Stimulated activated CD4-positive, alpha-beta T cell treated with anti-CD3 and anti-CD28 coated beads, TNF-alpha, amount 100 ng/mL, for 48 hours (primary cell): Measurements from ENCODE around the gene RBM34.
"Not testable (repeated sequence)": the region's sequence is repeated elsewhere in the genome, so short reads cannot be mapped to it uniquely, and the experiment has no call there.

Experiments used
- DNase-seq, 3 donors: peaks; one replicate each; pipeline ENCODE4 v3.0.0-alpha.2; 2020; ENCODE audit warnings: low read depth in 3 of 3

Gene RBM34, protein sequence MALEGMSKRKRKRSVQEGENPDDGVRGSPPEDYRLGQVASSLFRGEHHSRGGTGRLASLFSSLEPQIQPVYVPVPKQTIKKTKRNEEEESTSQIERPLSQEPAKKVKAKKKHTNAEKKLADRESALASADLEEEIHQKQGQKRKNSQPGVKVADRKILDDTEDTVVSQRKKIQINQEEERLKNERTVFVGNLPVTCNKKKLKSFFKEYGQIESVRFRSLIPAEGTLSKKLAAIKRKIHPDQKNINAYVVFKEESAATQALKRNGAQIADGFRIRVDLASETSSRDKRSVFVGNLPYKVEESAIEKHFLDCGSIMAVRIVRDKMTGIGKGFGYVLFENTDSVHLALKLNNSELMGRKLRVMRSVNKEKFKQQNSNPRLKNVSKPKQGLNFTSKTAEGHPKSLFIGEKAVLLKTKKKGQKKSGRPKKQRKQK

GRCh38 chr1:235160957-235161684, at the start of gene RBM34:
RBM34 (minus strand) TSS chr1:235161250; CDS start chr1:235161226, 24 bp downstream.
- DNase-seq, result peak; percentile 87 to 94 (median 89)

- DNase-seq, result peak; percentile 25 to 51 (median 31)
Observed at GRCh38 chr1:235207209-235207565, 46.1 kb upstream of the RBM34 start.

DNA sequence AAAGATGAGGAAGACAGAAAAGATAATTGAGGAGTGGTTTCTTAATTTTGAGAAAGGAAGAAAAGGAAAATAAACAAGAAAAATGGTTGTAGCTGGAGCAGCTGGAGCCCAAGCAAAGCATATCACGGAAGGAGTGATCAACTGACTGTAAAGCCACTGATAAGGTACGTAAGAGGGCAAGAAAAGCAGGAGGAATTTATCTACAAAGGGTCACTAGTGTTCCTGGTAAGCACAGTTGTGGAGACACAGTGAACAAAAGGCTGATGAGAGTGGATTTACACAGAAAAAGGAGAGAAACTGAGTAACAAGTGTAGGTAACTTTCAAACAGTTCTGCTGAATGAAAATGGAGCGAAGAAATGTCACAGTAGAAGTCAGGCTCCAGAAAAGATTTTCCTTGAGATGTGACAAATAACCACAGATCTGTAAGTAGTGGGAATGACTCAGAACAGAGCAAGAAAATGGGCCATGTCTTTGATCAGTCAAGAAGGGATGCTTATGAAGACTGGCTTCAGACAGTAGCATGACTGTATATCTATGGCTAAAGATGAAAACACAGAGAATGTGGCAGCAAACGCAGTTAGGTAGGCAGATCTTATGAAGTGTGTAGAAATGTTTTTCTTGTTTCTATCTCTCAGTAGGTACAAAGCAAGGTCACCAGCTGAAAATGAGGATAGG, 45.6 kb upstream of the RBM34 start:
- peak in 1 of 3 donors; percentile 22 for DNase-seq

GRCh38 chr1:235205687-235206086, 44.6 kb upstream of the RBM34 start:
- DNase-seq, result no peak

- DNase-seq, result no peak
Observed at GRCh38 chr1:235203428-235203827, 42.4 kb upstream of the RBM34 start.

GRCh38 chr1:235202447-235202846, 41.4 kb upstream of the RBM34 start:
- DNase-seq, result not testable (repeated sequence)

DNA sequence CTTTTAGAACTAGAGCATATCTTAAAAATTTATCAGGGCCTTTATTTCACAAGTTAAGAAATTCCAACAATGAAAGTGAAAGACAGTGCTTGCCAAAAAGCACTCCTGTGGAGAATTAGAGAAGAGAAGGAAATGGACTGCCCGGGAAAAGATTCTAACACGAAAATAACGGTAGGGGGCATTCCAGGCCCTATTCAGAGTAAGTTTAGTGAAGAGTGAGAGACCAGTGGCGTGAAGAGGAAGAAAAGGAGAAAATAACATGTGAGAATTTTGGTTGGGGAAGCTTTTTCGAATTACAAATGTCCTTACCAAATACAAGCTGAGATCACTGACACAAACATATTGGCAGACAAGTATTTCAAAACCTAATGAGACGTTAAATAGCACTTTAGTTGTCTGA, 38.4 kb upstream of the RBM34 start:
- DNase-seq, result no peak

- DNase-seq, result no peak
Observed at GRCh38 chr1:235190431-235190830, 29.4 kb upstream of the RBM34 start.

DNA sequence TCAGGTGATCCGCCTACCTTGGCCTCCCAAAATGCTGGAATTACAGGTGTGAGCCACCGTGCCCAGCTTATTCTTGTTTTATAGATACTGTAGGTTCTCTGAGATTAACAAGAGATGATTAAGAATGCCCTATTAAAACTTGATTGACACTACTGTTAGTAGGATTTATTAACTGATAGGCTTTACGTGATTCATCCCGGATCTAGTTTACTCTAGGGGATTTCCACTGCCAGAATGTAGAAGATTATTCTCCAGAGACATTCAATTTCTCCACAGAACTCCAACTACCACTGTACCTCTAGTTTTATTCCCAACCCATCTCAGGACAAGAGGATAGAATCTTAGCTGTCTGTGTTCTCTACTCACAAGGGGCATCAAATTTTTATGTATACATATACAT, 26.3 kb upstream of the RBM34 start:
- DNase-seq, result no peak

- DNase-seq, result no peak
Observed at GRCh38 chr1:235181561-235182245, 20.7 kb upstream of the RBM34 start.

DNA sequence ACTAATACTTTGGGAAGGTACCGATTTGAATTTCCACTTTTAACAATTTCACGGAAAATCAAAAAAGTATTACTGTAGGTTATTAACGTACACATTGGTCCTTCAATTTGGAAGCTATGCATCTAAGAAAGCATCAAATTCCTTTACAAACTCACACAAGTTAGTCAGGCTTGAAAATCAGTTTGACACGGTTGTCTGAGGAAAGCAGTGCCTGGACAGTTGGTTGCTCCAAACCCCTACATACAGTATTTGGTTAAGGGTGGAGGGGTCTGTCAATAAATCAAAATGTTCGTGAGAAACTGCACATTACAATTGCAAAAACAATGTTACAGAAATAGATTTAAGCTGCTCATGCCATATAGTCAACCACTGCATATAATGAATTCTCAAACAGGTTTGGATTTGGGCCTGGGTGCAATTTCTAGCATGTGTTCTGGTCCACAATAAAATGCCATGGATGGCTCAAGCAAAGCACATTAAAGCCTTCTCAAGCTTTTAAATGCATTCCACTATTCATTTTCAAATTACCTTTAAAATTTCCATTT, 19.9 kb upstream of the RBM34 start:
- no peak for DNase-seq

DNA sequence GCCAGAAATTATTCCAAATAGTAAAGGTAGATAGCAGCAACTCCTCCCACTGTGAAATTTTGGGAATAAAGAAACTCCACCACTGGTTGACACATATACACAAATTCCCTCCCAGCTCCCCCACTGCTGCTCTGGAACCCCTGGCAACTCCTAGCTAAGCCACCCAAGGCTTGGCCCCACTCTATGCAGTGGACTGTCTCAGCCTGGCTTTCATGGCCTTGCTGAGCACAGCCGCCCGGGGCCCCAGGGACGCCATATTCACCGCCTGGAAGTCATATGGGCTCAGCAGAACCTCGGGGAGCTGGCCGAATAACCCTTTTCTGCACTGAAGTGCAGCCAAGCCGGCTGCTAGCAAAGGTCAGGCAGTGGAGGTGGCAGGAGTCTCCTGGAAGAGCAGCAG, 15.4 kb upstream of the RBM34 start:
- no peak for DNase-seq

DNA sequence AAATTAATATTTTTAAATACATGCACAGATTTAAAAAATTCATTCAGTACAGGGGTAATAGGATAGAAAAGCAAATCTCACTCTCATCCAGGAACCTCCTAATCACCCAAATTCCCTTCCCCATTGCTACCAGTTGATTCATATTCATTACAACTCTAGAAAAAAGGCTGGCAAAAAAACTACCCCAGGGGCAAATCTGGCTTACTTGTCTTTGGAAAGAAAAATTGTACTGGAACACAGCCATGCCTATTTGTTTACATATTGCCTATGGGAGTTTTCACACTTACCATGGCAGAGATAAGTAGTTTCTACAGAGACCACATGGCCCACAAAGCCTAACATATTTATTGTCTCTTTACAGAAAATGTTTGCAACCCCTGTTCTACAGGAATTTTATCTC, 8.9 kb upstream of the RBM34 start:
- DNase-seq, result no peak

- no peak for DNase-seq
Observed at GRCh38 chr1:235168375-235168774, 7.3 kb upstream of the RBM34 start.

DNA sequence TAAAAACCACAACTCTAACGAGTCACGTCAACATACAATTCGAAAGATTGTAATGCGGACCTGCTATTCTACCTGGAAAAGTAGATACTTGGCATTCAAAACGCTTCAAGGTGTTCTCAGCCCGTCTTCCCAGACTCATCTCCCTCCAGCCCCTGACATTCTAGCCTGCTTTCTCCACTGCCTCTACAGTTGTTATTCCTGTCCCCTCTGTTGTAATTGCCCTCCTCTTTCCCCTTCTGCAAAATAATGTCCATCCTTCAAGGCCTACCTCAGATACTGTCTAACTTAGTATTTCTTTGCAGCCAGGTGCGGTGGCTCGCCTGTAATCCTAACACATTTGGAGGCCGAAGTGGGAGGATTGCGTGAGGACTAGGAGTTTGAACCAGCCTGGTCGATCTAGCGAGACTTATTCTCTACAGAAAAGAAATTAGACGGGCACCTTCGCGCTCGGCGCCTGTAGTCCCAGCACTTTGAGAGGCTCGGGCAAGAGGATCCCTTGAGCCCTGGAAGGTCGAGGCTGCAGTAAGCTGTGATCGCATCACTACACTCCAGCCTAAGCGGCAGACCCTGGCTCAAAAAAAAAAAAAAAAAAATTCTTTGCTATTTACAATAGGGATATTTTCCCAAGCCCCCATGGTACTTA, 756 bp upstream of the RBM34 start:
- no peak for DNase-seq

DNA sequence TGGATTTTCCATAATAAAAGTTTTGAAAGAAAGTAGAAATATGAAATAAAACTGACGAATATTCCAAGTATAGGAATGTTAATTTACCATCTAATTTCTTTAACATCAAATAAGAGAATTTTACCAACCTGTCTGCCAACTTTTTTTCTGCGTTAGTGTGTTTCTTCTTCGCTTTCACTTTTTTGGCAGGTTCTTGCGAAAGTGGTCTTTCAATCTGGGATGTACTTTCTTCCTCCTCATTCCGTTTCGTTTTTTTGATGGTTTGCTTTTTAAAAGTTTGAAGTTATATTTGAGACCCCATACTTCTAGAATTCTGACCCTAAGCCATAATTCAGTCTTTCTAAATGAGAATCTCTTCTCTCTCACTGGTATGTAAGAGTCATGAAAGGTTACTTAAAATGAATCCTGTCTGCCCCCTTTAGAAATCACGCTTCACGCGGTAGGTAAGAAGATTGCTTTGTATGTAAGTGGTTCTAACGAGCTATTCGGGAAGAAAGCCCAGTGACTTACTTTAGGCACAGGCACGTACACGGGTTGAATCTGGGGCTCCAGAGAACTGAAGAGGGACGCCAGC, 580 bp downstream of the RBM34 start:
- no peak for DNase-seq

- DNase-seq, result not testable (repeated sequence)
Observed at GRCh38 chr1:235159930-235160329, 1.1 kb downstream of the RBM34 start.

DNA sequence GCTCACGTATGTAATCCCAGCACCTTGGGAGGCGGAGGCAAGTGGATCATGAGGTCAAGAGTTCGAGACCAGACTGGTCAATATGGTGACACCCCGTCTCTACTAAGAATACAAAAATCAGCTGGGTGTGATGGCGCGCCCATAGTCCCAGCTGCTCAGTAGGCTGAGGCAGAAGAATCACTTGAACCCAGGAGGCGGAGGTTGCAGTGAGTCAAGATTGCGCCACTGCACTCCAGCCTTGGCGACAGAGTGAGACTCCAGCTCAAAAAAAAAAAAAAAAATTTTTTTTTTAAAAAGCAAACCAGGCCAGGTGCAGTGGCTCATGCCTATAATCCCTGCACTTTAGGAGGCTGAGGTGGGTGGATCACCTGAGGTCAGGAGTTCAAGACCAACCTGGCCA, 1.8 kb downstream of the RBM34 start:
- not testable (repeated sequence) for DNase-seq

- DNase-seq, result no peak
Observed at GRCh38 chr1:235158680-235159079, 2.4 kb downstream of the RBM34 start.

DNA sequence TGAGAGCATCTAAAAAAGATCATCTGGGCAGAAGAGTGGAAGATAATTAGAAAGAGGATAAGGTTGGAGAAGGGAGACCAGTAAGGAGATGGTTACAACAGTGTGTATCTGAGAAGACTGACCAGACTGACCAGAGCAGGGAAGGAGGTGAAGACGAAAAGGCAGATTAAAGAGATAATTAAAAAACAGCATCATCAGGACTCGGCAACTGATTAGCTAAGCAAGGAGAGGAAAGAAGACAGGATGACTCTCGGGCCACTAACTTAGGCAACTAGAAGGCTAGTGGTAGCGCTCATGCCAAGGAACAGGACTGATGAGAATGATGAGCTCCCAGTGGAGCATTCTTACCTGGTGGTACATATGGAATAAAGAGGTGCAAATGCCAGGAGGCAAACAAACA, 3.9 kb downstream of the RBM34 start:
- no peak for DNase-seq

- DNase-seq, result no peak
Observed at GRCh38 chr1:235156740-235157139, 4.3 kb downstream of the RBM34 start.
